A549 (cell line): Measurements from ENCODE around the gene MAML1. TPM values are rescaled to one million over a fixed set of nuclear protein-coding genes. Genes with fewer than 3 reads are reported as not detected.

Experiments used
- ATAC-seq, 2 experiments: fragments of 200-7000 bp in 1 of 2; fragments of >200 bp in 1 of 2; cut with Nextera tagmentation in 1 of 2; cut with Tn5 transposase in 1 of 2; 3 replicates each; pipeline versions ENCODE4 v1.8.0 to v1.9.1; 2018 to 2020; ENCODE audit warnings: mild to moderate bottlenecking in 1 of 2, moderate library complexity in 1 of 2
- CTCF ChIA-PET: fragments of 300-600 bp; sonication (Branson Sonifier 250); formaldehyde crosslinking; extraction: SDS; loops from one replicate; lab custom pipeline; 2021; ENCODE audit warnings: antibody characterized with exemption, inconsistent platforms; lab: Yijun Ruan, JAX
- POLR2A ChIA-PET: fragments of 350-600 bp; formaldehyde crosslinking; extraction: SDS; loops from one replicate; lab custom pipeline; 2021; ENCODE audit warnings: antibody characterized with exemption, inconsistent platforms; lab: Yijun Ruan, JAX
- DNase-seq, 2 experiments: peaks; one replicate each; pipeline versions ENCODE4 v3.0.0 to v3.0.0-alpha.2; 2011 to 2016; ENCODE audit warnings: low read depth in 1 of 2, low spot score in 1 of 2
- FAIRE-seq: peaks from 2 replicates; lab custom pipeline; 2011; peaks lifted over from hg19 to GRCh38; lab: Jason Lieb, UNC
- H3K27ac ChIP-seq, 2 experiments: fragments of >200 bp; sonication (Bioruptor Twin); formaldehyde crosslinking; 3 replicates each; pipeline ENCODE4 v1.5.1; 2016 to 2017
- H3K4me1 ChIP-seq: fragments of >200 bp; sonication (Bioruptor Twin); formaldehyde crosslinking; 3 replicates; pipeline ENCODE4 v1.6.1; 2016
- H3K4me2 ChIP-seq: fragments of >200 bp; sonication (Bioruptor Twin); formaldehyde crosslinking; 3 replicates; pipeline ENCODE4 v1.6.1; 2016
- H3K4me3 ChIP-seq: fragments of >200 bp; sonication (Bioruptor Twin); formaldehyde crosslinking; 3 replicates; pipeline ENCODE4 v1.5.1; 2016
- H3K9me3 ChIP-seq: fragments of >200 bp; sonication (Bioruptor Twin); formaldehyde crosslinking; 3 replicates; pipeline ENCODE4 v1.6.1; 2016
- BHLHE40 ChIP-seq: IDR thresholded peaks from 2 replicates; pipeline ENCODE4 v1.6.1; 2012; ENCODE audit warnings: low read depth, low read length, inconsistent platforms
- CHD2 ChIP-seq: fragments of 150-350 bp; IDR thresholded peaks from 2 replicates; pipeline ENCODE4 v1.6.1; 2014; ENCODE audit warnings: low read length; ENCODE audit not compliant: partially characterized antibody
- CHD4 ChIP-seq: fragments of 200-600 bp; sonication (generic); IDR thresholded peaks from 2 replicates; pipeline ENCODE4 v1.6.1; 2016; ENCODE audit warnings: antibody characterized with exemption, mild to moderate bottlenecking, borderline replicate concordance
- CTCF ChIP-seq: fragments of >200 bp; sonication (Bioruptor Twin); formaldehyde crosslinking; IDR thresholded peaks from 3 replicates; pipeline ENCODE4 v1.5.1; 2016
- E2F6 ChIP-seq: IDR thresholded peaks from 2 replicates; pipeline ENCODE4 v1.6.1; 2012; ENCODE audit warnings: low read depth, borderline replicate concordance
- EHMT2 ChIP-seq: fragments of 200-600 bp; sonication (generic); IDR thresholded peaks from 2 replicates; pipeline ENCODE4 v1.6.1; 2016; ENCODE audit warnings: antibody characterized with exemption, low read depth, mild to moderate bottlenecking, moderate library complexity
- ELK1 ChIP-seq: fragments of 150-350 bp; IDR thresholded peaks from 2 replicates; pipeline ENCODE4 v1.6.1; 2014; ENCODE audit warnings: low read depth, mild to moderate bottlenecking, low read length
- GATA3 ChIP-seq: IDR thresholded peaks from 2 replicates; pipeline ENCODE4 v1.6.1; 2012; ENCODE audit warnings: borderline replicate concordance
- HDAC2 ChIP-seq: fragments of 200-600 bp; sonication (generic); IDR thresholded peaks from 2 replicates; pipeline ENCODE4 v1.6.1; 2016
- HOXA7 ChIP-seq: fragments of 250-450 bp; sonication (Bioruptor Pico); IDR thresholded peaks from 2 replicates; pipeline ENCODE4 v1.5.0; 2020; ENCODE audit warnings: mild to moderate bottlenecking, moderate library complexity
- HOXB13 ChIP-seq: fragments of 250-450 bp; sonication (Bioruptor Pico); IDR thresholded peaks from 2 replicates; pipeline ENCODE4 v1.5.0; 2020; ENCODE audit warnings: low read depth, mild to moderate bottlenecking, moderate library complexity
- HOXB5 ChIP-seq: fragments of 250-450 bp; sonication (Bioruptor Pico); IDR thresholded peaks from 2 replicates; pipeline ENCODE4 v1.5.0; 2020; ENCODE audit warnings: mild to moderate bottlenecking, moderate library complexity
- JUN ChIP-seq, 2 experiments: fragments of >200 bp; sonication (Bioruptor Twin); formaldehyde crosslinking; IDR thresholded peaks; 2 replicates in 1 of 2; 3 replicates in 1 of 2; pipeline ENCODE4 v1.6.1; 2016 to 2017
- JUNB ChIP-seq: fragments of >200 bp; sonication (Bioruptor Twin); formaldehyde crosslinking; IDR thresholded peaks from 2 replicates; pipeline ENCODE4 v1.6.1; 2016
- KDM1A ChIP-seq: fragments of 200-600 bp; sonication (generic); IDR thresholded peaks from 2 replicates; pipeline ENCODE4 v1.6.1; 2016; ENCODE audit warnings: low read depth, mild to moderate bottlenecking
- MAZ ChIP-seq: fragments of 150-350 bp; IDR thresholded peaks from 2 replicates; pipeline ENCODE4 v1.6.1; 2014; ENCODE audit warnings: antibody characterized with exemption, low read depth, low read length, borderline replicate concordance
- MYC ChIP-seq: IDR thresholded peaks from 2 replicates; pipeline ENCODE4 v1.6.1; 2012; ENCODE audit warnings: mild to moderate bottlenecking, inconsistent platforms, low read length, improper control_type of control experiment, borderline replicate concordance
- NR3C1 ChIP-seq: fragments of >200 bp; sonication (Bioruptor Twin); formaldehyde crosslinking; IDR thresholded peaks from 3 replicates; pipeline ENCODE4 v1.6.1; 2017
- POLR2A ChIP-seq: IDR thresholded peaks from 2 replicates; pipeline ENCODE4 v1.6.1; 2012; ENCODE audit warnings: mild to moderate bottlenecking, low read length
- RARB ChIP-seq: fragments of 250-450 bp; sonication (Bioruptor Pico); IDR thresholded peaks from 2 replicates; pipeline ENCODE4 v1.8.0; 2021; ENCODE audit warnings: mild to moderate bottlenecking, moderate library complexity
- RNF2 ChIP-seq: fragments of 200-600 bp; sonication (generic); IDR thresholded peaks from 2 replicates; pipeline ENCODE4 v1.6.1; 2016; ENCODE audit warnings: low read depth, mild to moderate bottlenecking, antibody characterized with exemption, moderate library complexity, borderline replicate concordance
- SMC3 ChIP-seq: fragments of >200 bp; sonication (Bioruptor Twin); formaldehyde crosslinking; IDR thresholded peaks from 3 replicates; pipeline ENCODE4 v1.6.1; 2018; ENCODE audit warnings: inconsistent platforms
- TP53 ChIP-seq: fragments of 250-450 bp; sonication (Bioruptor Pico); IDR thresholded peaks from 2 replicates; pipeline ENCODE4 v1.5.0; 2021; ENCODE audit warnings: mild to moderate bottlenecking, moderate library complexity
- ZSCAN20 ChIP-seq: fragments of 250-450 bp; sonication (Bioruptor Pico); IDR thresholded peaks from 2 replicates; pipeline ENCODE4 v1.8.0; 2022; ENCODE audit warnings: mild to moderate bottlenecking, moderate library complexity
- WGBS: methylation state at CpG from one replicate; pipeline ENCODE4 v1.1.6; 2017; ENCODE audit errors: missing lambda C conversion rate; 5-methylcytosine and 5-hydroxymethylcytosine counted together
- polyA plus RNA-seq, 4 experiments: library from polyadenylated mRNA; depleted of rRNA in 3 of 4; stranded (reverse); fragments of >200 nt; fragmentation: RNase III in 1 of 4; extraction: RNeasy Plus Mini Kit Qiagen cat#74134 plus additional on column Dnase treatment in 1 of 4; gene quantifications; 2 replicates in 3 of 4; 3 replicates in 1 of 4; pipeline ENCODE4 v1.2.3, GENCODE V29; 2011 to 2017

Gene MAML1
- polyA plus RNA-seq, 2 of the 4 experiments (the other 2 are of a cell fraction), result 6.9 to 12.0 TPM

GRCh38 chr5:179767496-179768100 is 35.0 kb downstream of the MAML1 start:
- no peak overlapping the region for H3K4me2 ChIP-seq
- TF ChIP-seq CHD2 (no peak), KDM1A (no peak), GATA3 (no peak)
- ATAC-seq, result no peak
- H3K9me3 ChIP-seq, result no peaks in the 10 kb centered on the region
- WGBS, result 97% methylated on average over 9 of the region's 9 CpGs
- H3K27ac ChIP-seq, result no peak overlapping the region
- H3K4me3 ChIP-seq, result no peak overlapping the region
- peaks cover 32% of the 10 kb centered on the region for H3K4me1 ChIP-seq
- no peak for FAIRE-seq
- DNase-seq, result no peak
- CTCF ChIA-PET, result interaction anchor here (1.4 to 5.5 kb wide), 5 partner anchors 9 to 179 kb away, joined by 3 to 26 read pairs (median 8); partner anchors contain the start of gene LTC4S
- POLR2A ChIA-PET, result no interaction called here

GRCh38 chr5:179768326-179769085 is 35.9 kb downstream of the MAML1 start:
- FAIRE-seq, result no peak

GRCh38 chr5:179769271-179769670 is 36.6 kb downstream of the MAML1 start:
- no peak overlapping the region for H3K4me3 ChIP-seq
- TF ChIP-seq POLR2A (no peak), HOXA7 (CRISPR knock-in tag) (no peak), HOXB5 (CRISPR knock-in tag) (no peak), MYC (no peak)
- H3K9me3 ChIP-seq, result no peaks in the 10 kb centered on the region
- no peak overlapping the region for H3K4me2 ChIP-seq
- H3K4me1 ChIP-seq, result peaks cover 20% of the 10 kb centered on the region
- ChIA-PET POLR2A (no interaction called here), CTCF (interaction anchor here (1.0 to 5.5 kb wide), 6 partner anchors 8 to 322 kb away, joined by 3 to 26 read pairs (median 6); partner anchors contain the start of gene LTC4S)
- H3K27ac ChIP-seq, result no peak overlapping the region
- WGBS, result 90% methylated on average over 6 of the region's 6 CpGs
- FAIRE-seq (no peak), DNase-seq (no peak), ATAC-seq (no peak)

More at GRCh38 chr5:179768326-179769085, 35.9 kb downstream of the MAML1 start:
- ChIA-PET CTCF (interaction anchor here (1.2 to 5.5 kb wide), 5 partner anchors 8 to 323 kb away, joined by 3 to 26 read pairs (median 8); partner anchors contain the start of gene LTC4S), POLR2A (no interaction called here)
- Histone ChIP-seq H3K4me1 (peaks cover 25% of the 10 kb centered on the region), H3K9me3 (no peaks in the 10 kb centered on the region), H3K4me2 (no peak overlapping the region), H3K27ac (no peak overlapping the region), H3K4me3 (no peak overlapping the region)
- no peak for TF ChIP-seq MAZ
- 0 out of 3 replicates have a peak, but pooled peaks have one; percentile 9 for TF ChIP-seq CTCF
- DNase-seq (no peak), ATAC-seq (0 out of 6 replicates have a peak, but pooled peaks of 1 of the 2 experiments have one; percentile 30)
- WGBS, result 96% methylated on average over 18 of the region's 18 CpGs

- ChIA-PET CTCF (interaction anchor here (1.0 to 5.5 kb wide), 4 partner anchors 10 to 33 kb away, joined by 4 to 26 read pairs (median 8); partner anchors contain the start of gene LTC4S), POLR2A (no interaction called here)
- ATAC-seq (no peak), FAIRE-seq (no peak), DNase-seq (no peak)
- H3K4me1 ChIP-seq, result peaks cover 18% of the 10 kb centered on the region
- H3K9me3 ChIP-seq, result no peaks in the 10 kb centered on the region
- TF ChIP-seq HOXA7 (CRISPR knock-in tag) (no peak), JUNB (no peak), RNF2 (no peak), BHLHE40 (no peak), E2F6 (no peak), NR3C1 (no peak), HDAC2 (no peak), GATA3 (no peak), TP53 (no peak), HOXB5 (CRISPR knock-in tag) (no peak), JUN (IDR thresholded peaks at IDR 0.05) (no peak), POLR2A (no peak), HOXB13 (CRISPR knock-in tag) (no peak), CHD4 (no peak), SMC3 (no peak), RARB (CRISPR knock-in tag) (no peak), ZSCAN20 (CRISPR knock-in tag) (no peak), ELK1 (no peak), EHMT2 (no peak)
- no peak overlapping the region for H3K4me2 ChIP-seq
- no peak overlapping the region for H3K4me3 ChIP-seq
- WGBS, result 94% methylated on average over 5 of the region's 5 CpGs
- H3K27ac ChIP-seq, result no peak overlapping the region
These were observed 37.2 kb downstream of the MAML1 start for GRCh38 chr5:179769796-179770195.
